HG03457 (cell line): ENCODE measurements around the gene TTK.

Experiments
- ATAC-seq: cut with Tn5 transposase; IDR thresholded peaks from one replicate; pipeline ENCODE4 v1.9.1; 2021; ENCODE audit warnings: moderate number of reproducible peaks; ENCODE audit not compliant: unreplicated experiment

The TTK gene

GRCh38 chr6:80004173-80005072 lies at the start of gene TTK:
Gene TTK (plus strand): TSS chr6:80004649. CDS start chr6:80005844, 1,195 bp downstream.
- ATAC-seq = peak; percentile 100

DNA sequence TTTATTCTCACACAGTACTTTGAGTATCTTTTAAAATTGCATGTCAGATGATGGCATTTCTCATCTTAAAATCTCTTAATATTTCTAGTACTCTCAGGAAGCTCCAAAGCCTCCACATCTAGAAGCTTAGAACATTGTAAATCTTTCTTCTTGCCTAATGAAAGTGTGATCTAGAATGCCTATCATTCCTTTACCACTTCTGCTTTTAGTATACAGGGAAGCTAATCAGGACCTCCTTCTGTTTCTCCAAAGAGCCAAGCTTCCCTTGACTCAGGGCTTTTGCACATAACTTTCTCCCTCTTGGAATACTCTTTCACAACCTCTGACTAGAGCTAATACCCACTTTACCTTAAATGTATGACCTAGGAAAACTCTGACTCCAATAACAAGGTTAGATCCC lies 49.6 kb upstream of the TTK start:
- no peak for ATAC-seq

- no peak for ATAC-seq
Observed at GRCh38 chr6:79964607-79965081, 39.8 kb upstream of the TTK start.

DNA sequence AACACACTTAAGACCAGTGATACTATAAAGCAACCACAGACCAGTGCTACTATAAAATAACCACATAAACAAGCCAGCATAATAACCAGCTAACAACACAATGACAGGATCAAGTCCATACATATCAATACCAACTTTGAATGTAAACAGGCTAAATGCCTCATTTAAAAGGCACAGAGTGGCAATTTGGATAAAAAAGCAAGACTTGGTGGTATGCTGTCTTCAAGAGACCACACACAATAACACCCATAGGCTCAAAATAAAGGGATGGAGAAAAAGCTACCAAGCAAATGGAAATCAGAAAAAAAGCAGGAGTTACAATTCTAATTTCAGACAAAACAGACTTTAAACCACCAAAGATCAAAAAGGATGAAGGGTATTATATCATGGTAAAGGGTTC lies 37.3 kb upstream of the TTK start:
- no peak for ATAC-seq

DNA sequence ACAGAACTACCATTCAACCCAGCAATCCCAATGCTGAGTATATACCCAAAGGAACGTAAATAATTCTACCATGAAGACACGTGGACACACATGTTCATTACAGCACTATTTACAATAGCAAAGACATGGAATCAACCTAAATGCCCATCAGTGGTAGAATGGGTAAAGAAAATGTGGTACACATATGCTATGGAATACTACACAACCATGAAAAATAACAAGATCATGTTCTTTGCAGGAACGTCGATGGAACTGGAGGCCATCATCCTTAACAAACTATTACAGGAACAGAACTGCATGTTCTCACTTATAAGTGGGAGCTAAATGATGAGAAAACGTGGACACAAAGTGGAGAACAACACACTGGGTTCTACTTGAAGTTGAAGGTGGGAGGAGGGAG lies 34.7 kb upstream of the TTK start:
- no peak for ATAC-seq

GRCh38 chr6:79971193-79971592 lies 33.3 kb upstream of the TTK start:
- ATAC-seq = no peak

GRCh38 chr6:79981652-79982051 lies 22.8 kb upstream of the TTK start:
- ATAC-seq = no peak

- ATAC-seq = no peak
Observed at GRCh38 chr6:79984261-79984660, 20.2 kb upstream of the TTK start.

DNA sequence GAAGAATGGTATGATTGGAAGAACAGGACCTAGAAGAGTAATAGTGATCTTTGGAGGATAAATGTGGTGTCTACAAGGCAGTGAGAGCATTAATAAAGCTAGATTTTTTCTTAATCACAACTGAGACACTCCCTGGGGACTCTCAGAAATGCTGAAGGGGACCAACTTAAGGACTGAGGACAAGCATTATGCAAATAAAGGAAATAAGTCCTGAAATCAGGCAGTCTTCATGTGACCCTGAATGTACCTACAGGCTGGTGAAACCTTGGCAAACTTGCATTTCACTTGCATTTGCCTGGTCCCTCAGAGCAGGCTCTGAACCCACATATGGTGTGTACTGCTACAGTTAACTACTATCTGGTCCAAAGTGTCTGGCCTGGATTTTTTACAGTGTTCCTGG lies 19.3 kb upstream of the TTK start:
- ATAC-seq = no peak

DNA sequence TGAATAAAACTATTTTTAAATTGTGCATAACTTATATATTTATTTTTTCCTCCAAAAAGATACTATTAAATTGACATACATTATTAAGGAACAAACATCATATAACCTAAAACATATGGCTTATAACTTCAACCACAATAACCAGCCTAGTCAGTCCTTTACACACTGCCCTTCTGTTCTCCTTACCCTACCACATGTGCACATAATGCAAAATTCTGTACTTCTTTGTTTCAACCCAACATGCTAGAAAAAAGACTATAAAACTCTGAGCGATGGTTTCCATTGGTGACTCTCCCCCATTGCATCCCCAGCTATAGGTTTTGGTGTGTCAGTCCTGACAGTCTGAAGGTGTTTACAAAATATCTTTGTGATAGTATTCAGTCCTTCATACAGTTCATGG lies 14.8 kb upstream of the TTK start:
- ATAC-seq = no peak

DNA sequence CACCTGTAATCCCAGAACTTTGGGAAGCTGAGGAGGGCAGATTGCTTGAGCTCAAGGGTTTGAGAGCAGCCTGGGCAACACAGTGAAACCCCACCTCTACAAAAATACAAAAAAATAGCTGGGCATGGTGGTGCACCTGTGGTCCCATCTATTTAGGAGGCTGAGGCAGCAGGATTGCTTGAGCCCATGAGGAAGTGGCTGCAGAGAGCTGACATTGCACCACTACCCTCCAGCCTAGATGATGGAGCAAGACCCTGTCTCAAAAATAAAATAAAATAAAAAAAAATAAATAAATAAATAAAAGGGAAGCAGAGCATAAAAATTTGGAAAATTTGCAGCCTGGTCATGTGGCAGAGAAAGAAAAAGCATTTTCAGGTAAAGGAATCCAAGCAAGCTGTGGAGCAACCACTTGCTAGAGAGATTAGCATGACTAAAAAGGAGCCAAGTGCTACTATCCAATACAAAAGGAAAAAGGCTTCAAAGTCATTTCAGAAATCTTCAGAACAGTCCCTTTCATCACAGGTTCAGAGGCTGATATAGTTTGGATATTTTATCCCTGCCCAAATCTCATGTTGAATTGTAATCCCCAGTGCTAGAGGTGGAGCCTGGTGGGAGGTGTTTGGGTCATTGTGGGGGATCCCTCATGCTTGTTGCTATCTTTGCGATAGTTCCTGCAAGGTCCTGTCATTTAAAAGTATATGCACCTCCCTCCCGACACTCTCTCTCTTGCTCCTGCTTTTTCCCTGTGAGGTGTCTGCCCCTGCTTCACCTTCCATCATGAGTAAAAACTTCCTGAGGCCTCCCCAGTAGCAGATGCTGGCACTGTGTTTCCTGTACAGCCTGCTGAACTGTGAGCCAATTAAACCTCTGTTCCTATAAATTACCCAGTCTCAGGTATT lies 11.2 kb upstream of the TTK start:
- no peak for ATAC-seq

- ATAC-seq = no peak
Observed at GRCh38 chr6:79993911-79994309, 10.5 kb upstream of the TTK start.

DNA sequence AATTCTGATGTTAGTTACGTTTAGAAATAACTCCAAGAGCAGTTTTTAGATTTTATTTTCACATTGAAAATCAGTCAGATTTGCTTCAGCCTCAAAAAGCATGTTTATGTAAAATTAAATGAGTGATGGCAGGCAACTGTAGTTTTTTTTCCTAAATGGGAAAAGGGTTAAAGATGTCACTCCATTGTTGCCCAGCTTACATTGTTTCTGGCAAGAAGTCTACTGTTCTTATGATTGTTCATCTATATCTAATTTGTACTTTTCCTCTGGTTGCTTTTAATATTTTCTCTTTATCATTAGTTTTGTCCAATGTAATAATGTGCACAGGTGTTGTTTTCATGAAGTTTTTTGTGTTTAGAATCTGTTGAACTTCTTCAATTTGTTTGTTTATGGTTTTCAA lies 6.7 kb upstream of the TTK start:
- no peak for ATAC-seq

- ATAC-seq = no peak
Observed at GRCh38 chr6:80001337-80001736, 3.1 kb upstream of the TTK start.

DNA sequence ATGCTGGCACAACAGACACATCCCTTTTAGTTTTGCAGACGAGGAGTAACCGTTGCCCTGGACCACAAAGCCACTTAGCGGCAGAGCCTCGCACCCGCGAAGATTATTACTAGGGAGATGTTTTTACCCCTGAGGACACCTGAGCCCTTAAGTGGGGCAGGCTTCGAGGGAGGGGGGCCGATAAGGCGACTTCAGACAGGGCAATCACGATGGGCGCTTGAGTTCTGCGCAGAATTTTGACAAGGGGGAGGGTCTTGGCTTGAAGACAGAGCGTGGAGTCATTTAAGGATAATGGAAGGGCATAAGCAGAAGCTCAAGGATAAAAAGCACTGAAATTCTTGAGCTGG lies 650 bp upstream of the TTK start:
- ATAC-seq = peak; percentile 5

- no peak for ATAC-seq
Observed at GRCh38 chr6:80005406-80005805, 957 bp downstream of the TTK start.

GRCh38 chr6:80006541-80006940 lies 2.1 kb downstream of the TTK start:
- ATAC-seq = no peak

- no peak for ATAC-seq
Observed at GRCh38 chr6:80009531-80009930, 5.1 kb downstream of the TTK start.

GRCh38 chr6:80010288-80010687 lies 5.8 kb downstream of the TTK start:
- no peak for ATAC-seq

DNA sequence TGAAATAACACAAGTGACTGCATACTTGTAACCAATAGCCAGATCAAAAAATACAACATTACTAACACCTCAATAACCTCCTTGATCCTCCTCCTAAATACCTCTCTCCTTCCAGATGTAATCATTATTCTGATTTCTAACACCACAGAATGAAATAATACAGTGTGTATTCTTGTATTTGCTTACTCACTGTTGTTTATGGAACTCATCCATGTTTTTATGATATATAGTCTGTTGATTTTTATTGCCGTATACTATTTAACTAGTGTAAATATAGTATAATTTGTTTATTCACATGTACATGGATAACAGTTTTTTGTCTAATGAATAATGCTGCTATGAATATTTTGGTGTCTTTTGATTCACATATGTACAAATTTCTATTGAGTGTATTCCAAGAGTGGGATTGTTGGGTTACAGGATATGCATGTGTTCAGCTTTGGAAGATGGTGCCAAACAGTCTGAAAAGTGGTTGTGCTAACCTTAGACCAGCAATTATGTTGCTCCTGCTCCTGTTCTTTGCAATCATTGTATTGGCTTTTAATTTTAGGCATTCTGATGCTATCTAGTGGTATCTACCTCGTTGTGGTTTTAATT lies 11.5 kb downstream of the TTK start:
- ATAC-seq = no peak

DNA sequence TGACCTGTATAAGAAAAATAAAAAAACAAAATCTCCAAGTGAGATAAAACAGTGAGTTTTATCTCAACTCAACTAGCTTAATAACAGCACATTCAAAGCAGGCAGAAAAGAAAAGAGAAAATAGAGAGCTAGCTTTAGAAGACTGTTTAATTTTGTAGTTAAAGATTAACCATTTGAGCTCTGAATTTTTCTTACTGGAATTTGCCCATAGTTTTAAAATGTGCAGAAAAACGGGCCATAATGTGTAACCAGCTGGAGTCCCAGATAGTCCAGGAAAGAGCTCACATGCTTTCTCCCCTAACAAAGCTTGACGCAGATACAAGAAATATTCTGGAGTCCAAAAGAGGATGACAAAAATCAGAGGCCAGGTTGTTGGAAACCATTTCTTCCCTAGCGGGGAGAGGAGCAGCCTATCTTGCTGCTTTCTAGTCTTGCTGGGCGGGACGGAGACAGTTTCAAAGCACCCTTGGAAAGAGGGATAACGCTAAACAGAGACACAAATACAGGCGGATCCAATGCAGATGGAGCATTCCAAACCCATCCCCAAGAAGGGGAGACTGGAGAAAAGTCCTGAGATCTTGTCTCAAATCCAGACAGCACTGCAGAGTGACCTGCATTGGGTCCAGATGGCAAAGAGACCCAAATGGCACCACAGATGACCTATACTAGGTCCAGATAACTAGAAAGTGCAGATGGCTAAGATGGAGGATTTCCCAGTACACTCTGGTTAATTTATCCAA lies 16.1 kb downstream of the TTK start:
- no peak for ATAC-seq
